Fibroblast of lung (primary cell): ENCODE data around the gene HELLS.
"Not testable (repeated sequence)": the region's sequence is repeated elsewhere in the genome, so short reads cannot be mapped to it uniquely, and the experiment has no call there.

Experiments used
- EZH2 ChIP-seq: IDR thresholded peaks from 2 replicates; pipeline ENCODE4 v1.5.1; 2012; ENCODE audit warnings: low read length, control low read depth, mild to moderate bottlenecking; ENCODE audit errors: missing control alignments
- TF ChIP-seq, protein P1 (sequence below), 2 donors: IDR thresholded peaks in 1 of 2; conservative IDR thresholded peaks in 1 of 2; 1 replicate in 1 of 2; 2 replicates in 1 of 2; pipeline ENCODE4 v1.5.1; 2011 to 2012; ENCODE audit warnings: low read length in 2 of 2, control low read depth in 1 of 2, inconsistent platforms in 1 of 2, low read depth in 1 of 2, mild to moderate bottlenecking in 1 of 2

GRCh38 chr10:94567714-94568307 is 22.2 kb downstream of the HELLS start:
- TF ChIP-seq, protein P1, sequence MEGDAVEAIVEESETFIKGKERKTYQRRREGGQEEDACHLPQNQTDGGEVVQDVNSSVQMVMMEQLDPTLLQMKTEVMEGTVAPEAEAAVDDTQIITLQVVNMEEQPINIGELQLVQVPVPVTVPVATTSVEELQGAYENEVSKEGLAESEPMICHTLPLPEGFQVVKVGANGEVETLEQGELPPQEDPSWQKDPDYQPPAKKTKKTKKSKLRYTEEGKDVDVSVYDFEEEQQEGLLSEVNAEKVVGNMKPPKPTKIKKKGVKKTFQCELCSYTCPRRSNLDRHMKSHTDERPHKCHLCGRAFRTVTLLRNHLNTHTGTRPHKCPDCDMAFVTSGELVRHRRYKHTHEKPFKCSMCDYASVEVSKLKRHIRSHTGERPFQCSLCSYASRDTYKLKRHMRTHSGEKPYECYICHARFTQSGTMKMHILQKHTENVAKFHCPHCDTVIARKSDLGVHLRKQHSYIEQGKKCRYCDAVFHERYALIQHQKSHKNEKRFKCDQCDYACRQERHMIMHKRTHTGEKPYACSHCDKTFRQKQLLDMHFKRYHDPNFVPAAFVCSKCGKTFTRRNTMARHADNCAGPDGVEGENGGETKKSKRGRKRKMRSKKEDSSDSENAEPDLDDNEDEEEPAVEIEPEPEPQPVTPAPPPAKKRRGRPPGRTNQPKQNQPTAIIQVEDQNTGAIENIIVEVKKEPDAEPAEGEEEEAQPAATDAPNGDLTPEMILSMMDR (conservative IDR thresholded peaks at IDR 0.05 in 1 of 2, IDR thresholded peaks at IDR 0.05 in 1 of 2; ENCODE audit: low read depth in 1 of 2, low read length in 2 of 2): not testable (repeated sequence)
- TF ChIP-seq EZH2: not testable (repeated sequence)
